Measurements from ENCODE around the gene SH3GL2.

SH3GL2 gene

DNA sequence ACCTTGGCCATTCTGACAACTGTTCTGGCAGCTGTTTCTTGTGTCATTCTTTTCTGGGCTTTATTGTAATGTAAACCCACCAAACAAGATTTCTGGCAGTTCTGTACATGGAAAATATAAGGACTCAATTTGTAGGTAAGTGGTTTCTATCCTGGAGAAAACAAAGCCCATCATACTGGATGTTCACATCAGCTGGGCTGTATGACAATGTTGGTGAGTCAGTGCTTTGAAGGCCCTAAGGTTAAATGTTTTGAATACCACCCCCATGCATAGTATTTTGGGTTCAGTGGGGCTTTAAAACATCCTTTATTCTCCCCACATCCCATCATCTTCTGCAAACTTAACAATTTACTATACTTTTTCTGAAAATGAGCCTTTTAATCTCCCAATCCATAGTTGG lies 52.5 kb downstream of the SH3GL2 start:
- TF ChIP-seq ZFP30 (CRISPR knock-in tag; IDR thresholded peaks at IDR 0.05): no peak
- no peak for TF ChIP-seq ZNF70 (CRISPR knock-in tag; IDR thresholded peaks at IDR 0.05)
- TF ChIP-seq, protein P1, sequence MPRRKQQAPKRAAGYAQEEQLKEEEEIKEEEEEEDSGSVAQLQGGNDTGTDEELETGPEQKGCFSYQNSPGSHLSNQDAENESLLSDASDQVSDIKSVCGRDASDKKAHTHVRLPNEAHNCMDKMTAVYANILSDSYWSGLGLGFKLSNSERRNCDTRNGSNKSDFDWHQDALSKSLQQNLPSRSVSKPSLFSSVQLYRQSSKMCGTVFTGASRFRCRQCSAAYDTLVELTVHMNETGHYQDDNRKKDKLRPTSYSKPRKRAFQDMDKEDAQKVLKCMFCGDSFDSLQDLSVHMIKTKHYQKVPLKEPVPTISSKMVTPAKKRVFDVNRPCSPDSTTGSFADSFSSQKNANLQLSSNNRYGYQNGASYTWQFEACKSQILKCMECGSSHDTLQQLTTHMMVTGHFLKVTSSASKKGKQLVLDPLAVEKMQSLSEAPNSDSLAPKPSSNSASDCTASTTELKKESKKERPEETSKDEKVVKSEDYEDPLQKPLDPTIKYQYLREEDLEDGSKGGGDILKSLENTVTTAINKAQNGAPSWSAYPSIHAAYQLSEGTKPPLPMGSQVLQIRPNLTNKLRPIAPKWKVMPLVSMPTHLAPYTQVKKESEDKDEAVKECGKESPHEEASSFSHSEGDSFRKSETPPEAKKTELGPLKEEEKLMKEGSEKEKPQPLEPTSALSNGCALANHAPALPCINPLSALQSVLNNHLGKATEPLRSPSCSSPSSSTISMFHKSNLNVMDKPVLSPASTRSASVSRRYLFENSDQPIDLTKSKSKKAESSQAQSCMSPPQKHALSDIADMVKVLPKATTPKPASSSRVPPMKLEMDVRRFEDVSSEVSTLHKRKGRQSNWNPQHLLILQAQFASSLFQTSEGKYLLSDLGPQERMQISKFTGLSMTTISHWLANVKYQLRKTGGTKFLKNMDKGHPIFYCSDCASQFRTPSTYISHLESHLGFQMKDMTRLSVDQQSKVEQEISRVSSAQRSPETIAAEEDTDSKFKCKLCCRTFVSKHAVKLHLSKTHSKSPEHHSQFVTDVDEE (CRISPR knock-in tag; IDR thresholded peaks at IDR 0.05): no peak
- TF ChIP-seq, protein P2, sequence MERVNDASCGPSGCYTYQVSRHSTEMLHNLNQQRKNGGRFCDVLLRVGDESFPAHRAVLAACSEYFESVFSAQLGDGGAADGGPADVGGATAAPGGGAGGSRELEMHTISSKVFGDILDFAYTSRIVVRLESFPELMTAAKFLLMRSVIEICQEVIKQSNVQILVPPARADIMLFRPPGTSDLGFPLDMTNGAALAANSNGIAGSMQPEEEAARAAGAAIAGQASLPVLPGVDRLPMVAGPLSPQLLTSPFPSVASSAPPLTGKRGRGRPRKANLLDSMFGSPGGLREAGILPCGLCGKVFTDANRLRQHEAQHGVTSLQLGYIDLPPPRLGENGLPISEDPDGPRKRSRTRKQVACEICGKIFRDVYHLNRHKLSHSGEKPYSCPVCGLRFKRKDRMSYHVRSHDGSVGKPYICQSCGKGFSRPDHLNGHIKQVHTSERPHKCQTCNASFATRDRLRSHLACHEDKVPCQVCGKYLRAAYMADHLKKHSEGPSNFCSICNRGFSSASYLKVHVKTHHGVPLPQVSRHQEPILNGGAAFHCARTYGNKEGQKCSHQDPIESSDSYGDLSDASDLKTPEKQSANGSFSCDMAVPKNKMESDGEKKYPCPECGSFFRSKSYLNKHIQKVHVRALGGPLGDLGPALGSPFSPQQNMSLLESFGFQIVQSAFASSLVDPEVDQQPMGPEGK (CRISPR knock-in tag; IDR thresholded peaks at IDR 0.05; ENCODE audit: borderline replicate concordance): no peak
- no peak for ATAC-seq

DNA sequence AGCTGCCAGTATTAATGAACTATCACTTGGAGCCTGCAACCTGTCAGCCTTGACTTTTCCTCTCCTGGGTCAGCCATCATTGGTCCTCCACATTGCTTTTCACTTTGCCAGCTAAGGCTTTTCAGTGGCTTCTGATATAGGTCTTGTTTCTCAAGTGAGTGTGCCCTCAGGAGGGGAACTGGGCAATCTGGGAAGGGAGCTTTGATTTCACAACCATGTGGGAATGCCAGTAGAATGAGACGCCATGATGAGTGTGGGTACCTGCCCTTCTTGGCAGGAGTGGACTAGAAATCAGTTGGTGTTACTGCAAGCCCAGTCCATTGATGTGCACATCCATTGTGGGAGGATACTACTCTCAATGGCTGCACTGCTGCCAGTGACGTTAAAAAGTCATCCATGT lies 54.1 kb downstream of the SH3GL2 start:
- TF ChIP-seq TOX (CRISPR knock-in tag; IDR thresholded peaks at IDR 0.05; ENCODE audit: borderline replicate concordance): no peak
- no peak for TF ChIP-seq ZC3H10 (CRISPR knock-in tag; IDR thresholded peaks at IDR 0.05)
- TF ChIP-seq TCF4 (CRISPR knock-in tag; IDR thresholded peaks at IDR 0.05; ENCODE audit: borderline replicate concordance): no peak
- TF ChIP-seq PPARA (CRISPR knock-in tag; IDR thresholded peaks at IDR 0.05; ENCODE audit: borderline replicate concordance): no peak
- TF ChIP-seq GLIS3 (CRISPR knock-in tag; IDR thresholded peaks at IDR 0.05): no peak
- no peak for ATAC-seq

DNA sequence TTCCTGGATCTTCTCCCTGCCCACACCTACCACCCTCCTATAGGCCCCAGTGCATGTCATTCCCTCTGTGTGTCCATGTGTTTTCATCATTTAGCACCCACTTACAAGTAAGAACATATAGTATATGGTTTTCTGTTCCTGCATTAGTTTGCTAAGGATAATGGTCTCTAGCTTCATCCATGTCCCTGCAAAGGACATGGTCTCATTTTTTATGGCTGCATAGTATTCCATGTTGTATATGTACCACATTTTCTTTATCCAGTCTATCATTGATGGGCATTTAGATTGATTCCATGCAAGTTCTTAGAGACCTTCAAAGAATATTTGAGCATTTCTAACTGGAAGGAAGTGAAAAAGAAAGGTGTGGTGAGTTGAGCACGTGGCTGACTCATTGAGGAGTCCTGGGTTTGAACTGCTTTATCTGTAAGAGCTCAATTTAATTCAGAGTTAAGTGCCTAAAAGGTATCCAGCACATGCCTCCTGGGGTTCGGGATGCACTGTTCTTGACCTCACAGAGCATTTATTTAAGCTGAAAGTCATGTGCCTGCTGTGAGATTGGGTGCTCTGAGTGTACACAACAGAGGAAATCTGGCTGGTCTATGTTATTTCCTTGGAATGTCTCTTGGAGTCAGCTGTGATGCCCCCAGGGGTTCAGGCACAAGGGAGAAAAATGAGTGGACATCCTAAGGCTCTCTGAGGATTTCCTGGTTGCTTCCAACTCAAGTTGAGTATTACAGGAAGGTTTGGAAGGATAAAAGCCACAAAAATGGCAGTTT lies 56.4 kb downstream of the SH3GL2 start:
- ATAC-seq: no peak
- TF ChIP-seq ZNF565 (CRISPR knock-in tag; conservative IDR thresholded peaks at IDR 0.05; ENCODE audit: low read depth): no peak
- TF ChIP-seq ZFP30 (CRISPR knock-in tag; IDR thresholded peaks at IDR 0.05): no peak
- TF ChIP-seq OSR1 (CRISPR knock-in tag; IDR thresholded peaks at IDR 0.05): no peak
- no peak for TF ChIP-seq TOX (CRISPR knock-in tag; IDR thresholded peaks at IDR 0.05; ENCODE audit: borderline replicate concordance)
- no peak for TF ChIP-seq ISL1 (CRISPR knock-in tag; IDR thresholded peaks at IDR 0.05)
- TF ChIP-seq RARB (CRISPR knock-in tag; IDR thresholded peaks at IDR 0.05): no peak
- TF ChIP-seq, protein P1 (CRISPR knock-in tag; IDR thresholded peaks at IDR 0.05): no peak
- no peak for TF ChIP-seq TCF4 (CRISPR knock-in tag; IDR thresholded peaks at IDR 0.05; ENCODE audit: borderline replicate concordance)
- no peak for TF ChIP-seq GLIS3 (CRISPR knock-in tag; IDR thresholded peaks at IDR 0.05)
- TF ChIP-seq, protein P3, sequence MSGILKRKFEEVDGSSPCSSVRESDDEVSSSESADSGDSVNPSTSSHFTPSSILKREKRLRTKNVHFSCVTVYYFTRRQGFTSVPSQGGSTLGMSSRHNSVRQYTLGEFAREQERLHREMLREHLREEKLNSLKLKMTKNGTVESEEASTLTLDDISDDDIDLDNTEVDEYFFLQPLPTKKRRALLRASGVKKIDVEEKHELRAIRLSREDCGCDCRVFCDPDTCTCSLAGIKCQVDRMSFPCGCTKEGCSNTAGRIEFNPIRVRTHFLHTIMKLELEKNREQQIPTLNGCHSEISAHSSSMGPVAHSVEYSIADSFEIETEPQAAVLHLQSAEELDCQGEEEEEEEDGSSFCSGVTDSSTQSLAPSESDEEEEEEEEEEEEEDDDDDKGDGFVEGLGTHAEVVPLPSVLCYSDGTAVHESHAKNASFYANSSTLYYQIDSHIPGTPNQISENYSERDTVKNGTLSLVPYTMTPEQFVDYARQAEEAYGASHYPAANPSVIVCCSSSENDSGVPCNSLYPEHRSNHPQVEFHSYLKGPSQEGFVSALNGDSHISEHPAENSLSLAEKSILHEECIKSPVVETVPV (CRISPR knock-in tag; IDR thresholded peaks at IDR 0.05): no peak
- no peak for TF ChIP-seq ARNTL (CRISPR knock-in tag; IDR thresholded peaks at IDR 0.05; ENCODE audit: borderline replicate concordance, low read depth)
- TF ChIP-seq, protein P4, sequence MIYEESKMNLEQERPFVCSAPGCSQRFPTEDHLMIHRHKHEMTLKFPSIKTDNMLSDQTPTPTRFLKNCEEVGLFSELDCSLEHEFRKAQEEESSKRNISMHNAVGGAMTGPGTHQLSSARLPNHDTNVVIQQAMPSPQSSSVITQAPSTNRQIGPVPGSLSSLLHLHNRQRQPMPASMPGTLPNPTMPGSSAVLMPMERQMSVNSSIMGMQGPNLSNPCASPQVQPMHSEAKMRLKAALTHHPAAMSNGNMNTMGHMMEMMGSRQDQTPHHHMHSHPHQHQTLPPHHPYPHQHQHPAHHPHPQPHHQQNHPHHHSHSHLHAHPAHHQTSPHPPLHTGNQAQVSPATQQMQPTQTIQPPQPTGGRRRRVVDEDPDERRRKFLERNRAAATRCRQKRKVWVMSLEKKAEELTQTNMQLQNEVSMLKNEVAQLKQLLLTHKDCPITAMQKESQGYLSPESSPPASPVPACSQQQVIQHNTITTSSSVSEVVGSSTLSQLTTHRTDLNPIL (CRISPR knock-in tag; IDR thresholded peaks at IDR 0.05; ENCODE audit: low read depth): no peak
- TF ChIP-seq ZNF70 (CRISPR knock-in tag; IDR thresholded peaks at IDR 0.05): no peak
- no peak for TF ChIP-seq ESRRG (CRISPR knock-in tag; IDR thresholded peaks at IDR 0.05)
